ENCODE data around the gene CTBP2.

The CTBP2 gene

DNA sequence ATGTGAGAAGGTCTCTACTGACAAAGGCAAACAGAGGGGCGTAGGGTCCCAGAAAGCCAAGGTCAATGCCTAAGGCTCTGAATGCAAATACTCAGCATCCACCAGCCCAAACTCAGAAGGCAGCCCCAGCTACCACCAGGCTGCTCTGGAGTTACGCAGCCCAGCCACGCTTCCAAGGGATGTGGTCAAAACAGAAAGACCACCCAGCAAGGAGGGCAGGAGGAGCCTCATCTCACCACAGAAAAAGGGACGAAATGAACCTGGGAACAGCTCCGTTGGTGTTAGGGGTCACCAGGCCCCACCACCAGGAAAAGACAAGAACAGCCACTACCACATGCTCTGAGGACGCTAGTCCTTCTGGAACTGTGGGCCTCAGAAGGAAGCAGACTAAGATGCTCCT is 65.1 kb downstream of the CTBP2 start:
- H3K36me3 ChIP-seq, result peaks cover 3% of the 10 kb centered on the region; the same call in 1 of the 2 replicates
- no peak overlapping the region for H3K27ac ChIP-seq
- no peak for DNase-seq
- H3K9me3 ChIP-seq (ENCODE audit: severe bottlenecking), result no peaks in the 10 kb centered on the region
- TF ChIP-seq, protein P1, sequence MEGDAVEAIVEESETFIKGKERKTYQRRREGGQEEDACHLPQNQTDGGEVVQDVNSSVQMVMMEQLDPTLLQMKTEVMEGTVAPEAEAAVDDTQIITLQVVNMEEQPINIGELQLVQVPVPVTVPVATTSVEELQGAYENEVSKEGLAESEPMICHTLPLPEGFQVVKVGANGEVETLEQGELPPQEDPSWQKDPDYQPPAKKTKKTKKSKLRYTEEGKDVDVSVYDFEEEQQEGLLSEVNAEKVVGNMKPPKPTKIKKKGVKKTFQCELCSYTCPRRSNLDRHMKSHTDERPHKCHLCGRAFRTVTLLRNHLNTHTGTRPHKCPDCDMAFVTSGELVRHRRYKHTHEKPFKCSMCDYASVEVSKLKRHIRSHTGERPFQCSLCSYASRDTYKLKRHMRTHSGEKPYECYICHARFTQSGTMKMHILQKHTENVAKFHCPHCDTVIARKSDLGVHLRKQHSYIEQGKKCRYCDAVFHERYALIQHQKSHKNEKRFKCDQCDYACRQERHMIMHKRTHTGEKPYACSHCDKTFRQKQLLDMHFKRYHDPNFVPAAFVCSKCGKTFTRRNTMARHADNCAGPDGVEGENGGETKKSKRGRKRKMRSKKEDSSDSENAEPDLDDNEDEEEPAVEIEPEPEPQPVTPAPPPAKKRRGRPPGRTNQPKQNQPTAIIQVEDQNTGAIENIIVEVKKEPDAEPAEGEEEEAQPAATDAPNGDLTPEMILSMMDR (IDR thresholded peaks at IDR 0.05; ENCODE audit: low read depth, low read length), result no peak
- H3K4me3 ChIP-seq (ENCODE audit: low read depth, low read length), result no peak overlapping the region
- no peaks in the 10 kb centered on the region for H3K27me3 ChIP-seq (ENCODE audit: insufficient read depth, low read depth, severe bottlenecking)

DNA sequence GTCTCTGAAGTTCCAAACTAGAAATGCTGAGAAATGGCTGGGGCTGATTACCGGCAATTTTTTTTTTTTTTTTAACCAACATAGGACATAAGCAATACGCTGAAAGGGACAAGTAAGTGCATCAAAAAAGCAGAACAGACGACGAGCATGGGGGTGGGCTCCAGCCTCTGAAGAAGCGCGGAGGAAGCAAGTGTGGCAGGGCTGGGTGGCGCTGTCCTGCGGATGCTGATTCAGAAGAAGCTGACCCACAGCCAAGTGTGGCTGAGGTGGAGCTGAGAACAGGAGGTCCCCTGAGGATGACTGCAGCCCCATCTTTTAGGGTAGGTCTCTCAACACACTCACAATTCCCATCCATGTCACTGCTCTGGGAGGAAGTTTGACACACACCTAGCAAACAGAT is 65.6 kb downstream of the CTBP2 start:
- no peaks in the 10 kb centered on the region for H3K27me3 ChIP-seq (ENCODE audit: insufficient read depth, low read depth, severe bottlenecking)
- H3K9me3 ChIP-seq (ENCODE audit: severe bottlenecking), result no peaks in the 10 kb centered on the region
- H3K36me3 ChIP-seq, result peaks cover 3% of the 10 kb centered on the region; the same call in 1 of the 2 replicates
- no peak overlapping the region for H3K4me3 ChIP-seq (ENCODE audit: low read depth, low read length)
- no peak for DNase-seq
- TF ChIP-seq, protein P1 (IDR thresholded peaks at IDR 0.05; ENCODE audit: low read depth, low read length), result no peak
- H3K27ac ChIP-seq, result no peak overlapping the region

DNA sequence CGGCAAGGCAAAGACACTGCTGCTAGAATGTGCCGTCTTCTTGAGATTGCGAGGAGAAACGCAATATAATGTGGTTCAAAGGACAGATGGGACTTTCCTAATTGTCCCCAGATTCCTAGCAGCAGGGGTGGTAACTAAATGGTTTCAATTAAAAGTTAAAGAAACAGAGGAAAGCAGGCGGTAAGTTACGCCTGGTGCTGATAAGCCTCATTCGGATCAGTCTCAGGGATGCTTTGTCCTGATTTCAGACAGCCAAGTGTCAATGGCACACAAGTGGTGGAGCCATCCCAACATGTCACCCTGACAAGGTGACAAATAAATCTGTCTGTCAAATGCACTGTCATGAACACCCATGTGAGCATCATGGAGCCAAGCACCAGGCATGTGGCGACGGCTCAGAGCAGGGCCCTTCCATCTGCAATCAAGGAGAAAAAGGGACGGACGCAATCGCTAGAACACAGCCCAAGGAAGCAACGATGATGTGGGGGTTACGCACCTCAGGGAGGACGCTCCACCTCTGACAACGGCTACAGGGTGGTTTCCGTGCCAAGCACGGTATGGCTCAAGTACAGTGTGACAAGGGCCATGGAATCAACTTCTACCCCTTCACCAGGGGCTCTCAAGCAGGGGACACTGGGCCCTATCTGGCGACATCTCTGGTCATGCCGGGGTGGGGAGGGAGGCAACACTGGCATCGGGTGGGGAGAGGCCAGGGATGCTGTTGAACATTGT is 66.2 kb downstream of the CTBP2 start:
- H3K36me3 ChIP-seq, result no peaks in the 10 kb centered on the region; the same call in 1 of the 2 replicates
- no peaks in the 10 kb centered on the region for H3K9me3 ChIP-seq (ENCODE audit: severe bottlenecking)
- TF ChIP-seq, protein P1 (IDR thresholded peaks at IDR 0.05; ENCODE audit: low read depth, low read length), result no peak
- H3K27me3 ChIP-seq (ENCODE audit: insufficient read depth, low read depth, severe bottlenecking), result no peaks in the 10 kb centered on the region
- no peak for DNase-seq
- H3K27ac ChIP-seq, result no peak overlapping the region
- no peak overlapping the region for H3K4me3 ChIP-seq (ENCODE audit: low read depth, low read length)

DNA sequence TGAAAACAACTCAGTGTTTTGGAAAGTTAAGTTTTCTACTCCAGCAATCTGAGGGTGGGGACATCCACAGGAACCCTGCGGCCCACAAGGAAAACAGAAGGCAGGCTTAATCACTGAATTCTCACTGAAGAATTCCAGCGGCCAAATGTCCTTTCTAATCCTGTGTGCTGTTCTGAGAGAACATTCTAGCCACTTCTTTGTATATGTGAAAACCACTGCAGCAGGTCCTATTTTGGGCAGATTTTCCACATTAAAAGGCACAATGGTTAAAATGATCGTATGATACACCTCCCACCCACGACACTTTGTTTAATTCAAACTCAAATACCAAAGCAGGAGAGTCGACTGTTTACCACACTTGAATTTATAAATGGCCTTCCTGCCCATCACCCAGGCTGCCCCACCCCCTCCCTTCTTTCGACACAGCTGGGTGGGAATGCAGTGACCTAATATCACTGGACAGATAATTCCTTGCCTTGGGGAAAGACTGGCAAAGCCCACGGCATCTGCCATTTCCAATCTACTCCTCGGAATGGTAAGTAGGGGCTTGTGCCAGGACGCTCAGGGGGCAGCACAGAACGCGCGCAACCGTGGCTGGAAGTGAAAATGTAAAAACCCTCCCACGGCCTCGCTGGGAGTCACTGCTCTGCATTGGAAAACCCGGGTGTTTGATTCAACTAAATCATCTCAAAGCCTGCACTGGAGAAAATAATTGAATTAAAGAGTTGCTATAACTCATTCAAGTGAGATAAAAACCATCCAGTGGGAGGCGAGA is 67.0 kb downstream of the CTBP2 start:
- Histone ChIP-seq H3K4me3 (ENCODE audit: low read depth, low read length) (no peak overlapping the region), H3K9me3 (ENCODE audit: severe bottlenecking) (no peaks in the 10 kb centered on the region), H3K27ac (no peak overlapping the region), H3K27me3 (ENCODE audit: insufficient read depth, low read depth, severe bottlenecking) (no peaks in the 10 kb centered on the region), H3K36me3 (peaks cover 6% of the 10 kb centered on the region)
- no peak for DNase-seq
- TF ChIP-seq, protein P1 (IDR thresholded peaks at IDR 0.05; ENCODE audit: low read depth, low read length), result no peak

GRCh38 chr10:125092564-125093031 is 67.8 kb downstream of the CTBP2 start:
- Histone ChIP-seq H3K27me3 (ENCODE audit: insufficient read depth, low read depth, severe bottlenecking) (no peaks in the 10 kb centered on the region), H3K36me3 (peaks cover 14% of the 10 kb centered on the region), H3K27ac (no peak overlapping the region), H3K9me3 (ENCODE audit: severe bottlenecking) (no peaks in the 10 kb centered on the region), H3K4me3 (ENCODE audit: low read depth, low read length) (no peak overlapping the region)
- TF ChIP-seq, protein P1 (IDR thresholded peaks at IDR 0.05; ENCODE audit: low read depth, low read length), result no peak
- no peak for DNase-seq

Data from WERI-Rb-1 (cell line).